Measurements from ENCODE around the gene AGBL5. TPM values are rescaled to one million over a fixed set of nuclear protein-coding genes. Genes with fewer than 3 reads are reported as not detected.

The AGBL5 gene, protein sequence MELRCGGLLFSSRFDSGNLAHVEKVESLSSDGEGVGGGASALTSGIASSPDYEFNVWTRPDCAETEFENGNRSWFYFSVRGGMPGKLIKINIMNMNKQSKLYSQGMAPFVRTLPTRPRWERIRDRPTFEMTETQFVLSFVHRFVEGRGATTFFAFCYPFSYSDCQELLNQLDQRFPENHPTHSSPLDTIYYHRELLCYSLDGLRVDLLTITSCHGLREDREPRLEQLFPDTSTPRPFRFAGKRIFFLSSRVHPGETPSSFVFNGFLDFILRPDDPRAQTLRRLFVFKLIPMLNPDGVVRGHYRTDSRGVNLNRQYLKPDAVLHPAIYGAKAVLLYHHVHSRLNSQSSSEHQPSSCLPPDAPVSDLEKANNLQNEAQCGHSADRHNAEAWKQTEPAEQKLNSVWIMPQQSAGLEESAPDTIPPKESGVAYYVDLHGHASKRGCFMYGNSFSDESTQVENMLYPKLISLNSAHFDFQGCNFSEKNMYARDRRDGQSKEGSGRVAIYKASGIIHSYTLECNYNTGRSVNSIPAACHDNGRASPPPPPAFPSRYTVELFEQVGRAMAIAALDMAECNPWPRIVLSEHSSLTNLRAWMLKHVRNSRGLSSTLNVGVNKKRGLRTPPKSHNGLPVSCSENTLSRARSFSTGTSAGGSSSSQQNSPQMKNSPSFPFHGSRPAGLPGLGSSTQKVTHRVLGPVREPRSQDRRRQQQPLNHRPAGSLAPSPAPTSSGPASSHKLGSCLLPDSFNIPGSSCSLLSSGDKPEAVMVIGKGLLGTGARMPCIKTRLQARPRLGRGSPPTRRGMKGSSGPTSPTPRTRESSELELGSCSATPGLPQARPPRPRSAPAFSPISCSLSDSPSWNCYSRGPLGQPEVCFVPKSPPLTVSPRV
- total RNA-seq: 12.6 and 14.9 TPM in 2 replicates

DNA sequence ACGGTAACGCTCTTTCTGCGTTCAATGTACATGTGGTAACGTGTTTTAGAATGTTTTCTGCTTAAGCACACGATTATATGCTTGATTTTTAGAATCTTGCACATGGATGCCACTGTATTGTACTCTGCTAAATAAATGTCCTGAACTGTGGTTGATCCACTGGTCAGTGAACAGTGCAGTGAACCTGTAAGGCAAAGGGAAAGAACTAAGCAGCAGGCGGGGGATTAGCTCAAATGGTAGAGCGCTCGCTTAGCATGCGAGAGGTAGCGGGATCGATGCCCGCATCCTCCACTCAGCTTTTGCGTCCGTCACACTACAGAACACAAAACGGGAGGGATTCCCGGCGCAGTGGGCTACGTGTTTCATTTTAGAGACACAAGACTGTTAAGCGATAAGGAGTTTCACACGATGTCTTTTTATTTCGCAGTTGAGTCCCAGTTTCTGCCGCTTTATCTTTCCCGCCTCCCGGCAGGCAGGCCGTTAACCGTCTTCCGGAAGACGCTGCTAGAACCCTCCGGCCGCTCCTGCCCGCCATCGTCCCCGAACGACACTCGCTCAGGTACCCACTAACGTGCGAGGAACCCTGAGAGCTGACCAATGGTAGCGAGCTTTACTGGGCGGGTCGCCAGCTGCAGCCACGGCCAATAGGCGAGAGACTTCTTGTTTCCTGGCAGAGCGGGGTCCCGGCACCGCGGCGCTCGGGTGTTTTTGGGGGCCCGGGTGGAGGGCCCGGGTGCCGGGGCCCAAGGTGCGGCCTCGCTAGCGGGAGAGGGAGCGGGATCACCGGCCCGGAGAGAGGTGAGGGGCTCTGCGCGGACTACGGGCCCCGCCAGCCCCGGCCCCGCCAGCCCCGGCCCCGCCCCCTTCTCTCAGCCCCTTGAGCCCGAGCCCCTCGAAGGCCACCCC lies at the start of gene AGBL5:
Gene AGBL5, plus strand, starts transcription at position 673 of the 906 bp plus-strand sequence. CDS start 1,291 bp downstream, outside the sequence.

DNA sequence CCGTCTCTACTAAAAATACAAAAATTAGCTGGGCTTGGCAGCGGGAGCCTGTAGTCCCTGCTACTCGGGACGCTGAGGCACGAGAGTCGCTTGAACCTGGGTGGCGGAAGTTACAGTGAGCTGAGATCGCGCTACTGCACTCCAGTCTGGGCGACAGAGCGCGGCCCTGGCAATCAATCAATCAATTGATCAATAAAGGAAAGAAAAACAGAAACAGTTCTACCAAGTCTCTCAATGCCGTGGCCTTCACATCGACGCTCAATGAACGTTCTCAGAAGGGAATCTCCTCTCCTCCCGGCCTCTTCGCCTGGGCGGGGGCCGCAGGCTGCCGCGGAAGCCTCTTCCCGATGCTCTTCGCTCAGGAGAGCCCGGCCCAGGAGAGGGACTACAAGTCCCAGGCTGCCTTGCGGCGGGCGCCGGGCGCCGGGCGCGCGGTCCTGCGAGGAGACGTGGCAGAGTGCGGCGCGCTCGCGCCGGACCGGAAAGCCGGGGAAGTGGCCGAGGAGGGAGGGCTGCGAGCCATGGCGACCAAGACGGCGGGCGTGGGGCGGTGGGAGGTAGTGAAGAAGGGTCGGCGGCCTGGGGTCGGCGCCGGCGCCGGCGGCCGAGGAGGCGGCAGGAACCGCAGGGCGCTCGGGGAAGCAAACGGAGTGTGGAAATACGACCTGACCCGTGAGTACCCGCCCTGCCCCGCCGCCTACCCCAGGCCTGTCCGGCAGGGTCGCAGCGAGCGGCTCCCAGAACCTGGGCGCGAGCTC lies 18.8 kb upstream of the AGBL5 start, which contains the start of gene TMEM214:
Gene TMEM214, plus strand, starts transcription at position 471 of the 758 bp plus-strand sequence. Its CDS starts 51 bp downstream, at position 522.

DNA sequence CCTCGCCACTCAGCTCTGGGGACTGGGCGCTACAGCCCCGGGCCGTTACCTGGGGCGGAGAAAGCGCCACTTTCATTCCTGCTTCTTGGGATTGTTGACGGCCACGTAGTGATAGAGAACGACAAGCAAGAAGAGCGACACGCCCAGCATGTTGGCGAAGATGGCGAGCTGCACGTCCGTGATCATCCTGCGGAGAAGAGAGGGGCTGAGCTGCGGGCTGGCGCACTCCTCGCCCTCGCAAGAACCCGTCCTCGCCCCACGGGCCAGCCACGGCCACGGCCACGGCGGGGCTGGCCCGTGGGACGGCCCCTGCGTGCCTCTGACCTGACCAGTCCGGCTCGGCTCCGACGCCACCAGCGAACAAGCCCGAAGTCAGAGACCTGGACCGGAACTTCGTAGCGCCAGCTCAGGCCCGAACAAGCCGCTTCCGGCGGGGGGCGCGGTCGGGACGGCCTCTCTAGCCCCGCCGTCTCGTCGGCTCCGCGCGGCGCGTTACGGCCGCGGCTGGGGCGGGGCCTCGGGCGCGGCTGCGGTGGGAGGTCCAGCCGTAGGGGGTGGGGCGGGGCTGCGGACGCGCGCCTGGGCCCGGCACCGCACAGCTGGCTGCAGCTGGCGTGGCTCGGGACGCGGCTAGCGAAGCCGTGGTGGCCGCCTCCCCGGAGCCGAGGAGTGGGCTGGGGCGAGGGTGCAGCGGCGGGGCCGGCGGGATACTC lies 20.0 kb downstream of the AGBL5 start, which contains the start of gene OST4:
Gene OST4, minus strand, starts transcription at position 378 of the 713 bp plus-strand sequence.

DNA sequence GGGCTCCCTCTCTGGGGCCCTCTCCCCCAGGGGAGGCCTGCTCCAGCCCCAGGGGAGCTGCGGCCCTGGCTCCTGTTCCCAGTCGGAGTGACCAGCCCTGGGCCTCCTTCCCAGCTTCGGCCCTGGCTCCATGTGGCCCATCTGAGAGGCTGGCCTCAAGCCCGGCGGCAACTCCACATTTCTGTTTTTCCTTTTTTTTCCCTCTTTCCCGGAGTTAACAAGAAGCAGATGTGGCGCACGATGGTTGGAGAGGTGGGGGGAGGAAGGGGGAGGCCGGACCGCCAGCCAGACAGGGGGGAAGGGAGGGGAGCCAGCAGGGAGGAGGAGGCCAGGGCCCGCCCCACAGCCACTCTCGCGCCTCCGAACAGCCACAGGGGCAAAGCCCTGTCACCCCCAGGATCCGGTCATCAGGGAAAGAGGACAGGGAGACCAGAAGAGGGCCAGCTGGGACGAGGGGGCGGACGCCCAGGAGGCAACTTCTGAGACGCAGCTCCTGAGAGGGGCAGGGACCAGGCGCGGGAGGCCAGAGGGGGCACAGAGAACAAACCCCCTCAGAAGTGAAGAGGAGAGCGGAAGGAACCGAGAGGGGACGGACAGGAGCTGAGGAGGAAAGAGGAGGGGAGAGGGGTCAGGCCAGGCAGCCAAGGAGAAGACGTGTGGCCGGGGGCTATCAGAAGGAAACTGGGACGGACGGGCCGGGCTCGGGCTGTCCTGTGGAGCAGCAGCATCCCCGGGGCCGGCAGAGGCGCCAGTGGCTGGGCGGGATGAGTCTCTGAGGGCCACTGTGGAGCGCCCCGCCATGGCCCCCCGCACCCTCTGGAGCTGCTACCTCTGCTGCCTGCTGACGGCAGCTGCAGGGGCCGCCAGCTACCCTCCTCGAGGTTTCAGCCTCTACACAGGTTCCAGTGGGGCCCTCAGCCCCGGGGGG lies 27.1 kb downstream of the AGBL5 start, which contains the start of gene EMILIN1:
Gene EMILIN1, plus strand, starts transcription at position 349 of the 928 bp plus-strand sequence. Its CDS starts 451 bp downstream, at position 800.

DNA sequence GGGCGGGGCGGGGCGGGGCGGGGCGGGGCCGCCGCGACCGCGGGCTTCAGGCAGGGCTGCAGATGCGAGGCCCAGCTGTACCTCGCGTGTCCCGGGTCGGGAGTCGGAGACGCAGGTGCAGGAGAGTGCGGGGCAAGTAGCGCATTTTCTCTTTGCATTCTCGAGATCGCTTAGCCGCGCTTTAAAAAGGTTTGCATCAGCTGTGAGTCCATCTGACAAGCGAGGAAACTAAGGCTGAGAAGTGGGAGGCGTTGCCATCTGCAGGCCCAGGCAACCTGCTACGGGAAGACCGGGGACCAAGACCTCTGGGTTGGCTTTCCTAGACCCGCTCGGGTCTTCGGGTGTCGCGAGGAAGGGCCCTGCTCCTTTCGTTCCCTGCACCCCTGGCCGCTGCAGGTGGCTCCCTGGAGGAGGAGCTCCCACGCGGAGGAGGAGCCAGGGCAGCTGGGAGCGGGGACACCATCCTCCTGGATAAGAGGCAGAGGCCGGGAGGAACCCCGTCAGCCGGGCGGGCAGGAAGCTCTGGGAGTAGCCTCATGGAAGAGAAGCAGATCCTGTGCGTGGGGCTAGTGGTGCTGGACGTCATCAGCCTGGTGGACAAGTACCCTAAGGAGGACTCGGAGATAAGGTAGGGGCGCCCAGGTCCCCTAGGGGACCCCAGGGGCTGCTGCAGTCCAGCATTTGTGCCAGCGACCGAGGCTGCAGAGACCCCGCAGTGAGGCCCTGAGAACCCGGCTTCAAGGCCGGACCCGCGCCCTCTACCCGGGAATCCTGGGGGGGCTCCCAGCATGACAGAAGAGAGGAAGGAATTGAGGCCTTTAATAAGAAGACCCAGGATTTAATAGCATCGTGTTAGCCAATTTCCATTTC lies 35.5 kb downstream of the AGBL5 start, which contains the start of gene KHK:
Gene KHK, plus strand, starts transcription at position 49 of the 870 bp plus-strand sequence. Its CDS starts 488 bp downstream, at position 537.

DNA sequence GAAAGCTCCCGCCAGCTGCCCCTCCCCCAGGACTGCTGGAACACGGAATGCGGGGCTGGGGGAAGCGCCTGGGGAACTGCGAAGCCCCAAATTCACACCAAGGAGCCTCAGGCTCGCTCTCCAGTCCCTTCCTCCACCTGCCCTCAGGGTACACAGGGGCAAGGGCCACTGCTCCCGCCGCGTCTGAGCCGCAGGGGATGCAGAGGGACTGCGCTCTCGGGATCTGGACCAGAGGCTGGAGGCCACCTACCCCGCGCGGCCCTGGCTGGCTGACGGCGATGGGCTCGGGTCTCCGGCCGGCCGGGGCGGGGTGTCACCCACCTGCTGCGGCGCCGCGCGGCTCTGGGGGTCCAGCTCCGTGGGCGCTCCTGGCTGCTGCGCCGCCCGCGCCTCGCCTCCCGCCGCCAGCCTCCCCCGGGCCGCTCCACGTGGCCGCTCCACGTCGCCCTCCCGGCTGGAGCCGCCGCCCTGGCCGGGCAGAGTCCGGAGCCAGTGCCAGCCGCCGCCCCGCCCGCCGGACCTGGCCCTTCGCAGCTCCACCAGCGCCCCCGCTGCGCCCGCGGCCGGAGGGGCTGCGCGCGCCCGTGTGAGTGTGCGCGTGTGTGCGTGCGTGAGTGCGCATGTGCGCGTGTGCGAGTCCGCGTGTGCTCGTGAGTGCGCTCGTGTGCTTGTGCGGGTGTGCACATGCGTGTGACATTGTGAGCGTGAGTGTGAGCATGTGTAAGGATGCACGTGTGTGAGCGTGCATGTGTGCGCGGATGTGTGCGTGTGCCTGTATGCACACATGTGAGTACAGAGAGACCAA lies 67.3 kb downstream of the AGBL5 start, which contains the start of gene CGREF1:
Gene CGREF1, minus strand, starts transcription at position 604 of the 805 bp plus-strand sequence. CDS start 14,762 bp downstream, outside the sequence.

Other genes with a start within 250 kb of the AGBL5 start
- not detected in 2 replicates for gene DPYSL5, start 203.5 kb upstream of the AGBL5 start, total RNA-seq
- 3.1 and 6.0 TPM in 2 replicates for gene MAPRE3, start 81.0 kb upstream of the AGBL5 start, total RNA-seq
- gene TMEM214, start 18.7 kb upstream of the AGBL5 start, total RNA-seq: 43.7 and 46.0 TPM in 2 replicates
- 558 and 652 TPM in 2 replicates for gene OST4, start 20.0 kb downstream of the AGBL5 start, total RNA-seq
- 273 and 388 TPM in 2 replicates for gene EMILIN1, start 26.9 kb downstream of the AGBL5 start, total RNA-seq
- gene KHK, start 35.1 kb downstream of the AGBL5 start, total RNA-seq: 1.3 TPM in 1 of 2 replicates, not detected in the other
- gene CGREF1, start 67.5 kb downstream of the AGBL5 start, total RNA-seq: 11.6 and 28.2 TPM in 2 replicates
- gene ABHD1, start 72.1 kb downstream of the AGBL5 start, total RNA-seq: not detected in 2 replicates
- gene PREB, start 83.0 kb downstream of the AGBL5 start, total RNA-seq: 65.2 and 72.1 TPM in 2 replicates
- not detected in 2 replicates for gene PRR30, start 87.7 kb downstream of the AGBL5 start, total RNA-seq
- gene TCF23, start 97.3 kb downstream of the AGBL5 start, total RNA-seq: under 0.01 TPM in 1 of 2 replicates, not detected in the other
- gene ATRAID, start 160.4 kb downstream of the AGBL5 start, total RNA-seq: 148 and 204 TPM in 2 replicates
- gene SLC5A6, start 160.6 kb downstream of the AGBL5 start, total RNA-seq: 7.6 and 13.0 TPM in 2 replicates
- gene CAD, start 165.7 kb downstream of the AGBL5 start, total RNA-seq: 22.9 and 29.3 TPM in 2 replicates
- not detected in 2 replicates for gene SLC30A3, start 211.4 kb downstream of the AGBL5 start, total RNA-seq
- not detected in 2 replicates for gene DNAJC5G, start 223.8 kb downstream of the AGBL5 start, total RNA-seq
- not detected in 2 replicates for gene TRIM54, start 230.8 kb downstream of the AGBL5 start, total RNA-seq

All from cardiac atrium fibroblast (primary cell).